Right ventricle myocardium superior (tissue), 1 donor: Measurements from ENCODE around the gene RCBTB1. TPM values are rescaled to one million over a fixed set of nuclear protein-coding genes. Genes with fewer than 3 reads are reported as not detected.
"Not testable (repeated sequence)": the region's sequence is repeated elsewhere in the genome, so short reads cannot be mapped to it uniquely, and the experiment has no call there.

ENCODE experiments used
- ATAC-seq: fragments of 200-7000 bp; cut with Tn5 transposase; one replicate; pipeline ENCODE4 v1.9.1; 2020; ENCODE audit warnings: mild to moderate bottlenecking; ENCODE audit not compliant: poor library complexity
- DNase-seq: peaks from one replicate; pipeline ENCODE4 v3.0.0-alpha.2; 2020
- intact Hi-C: fragments of 100-400 bp; cut with DNase I; formaldehyde crosslinking; loops from one replicate; pipeline ENCODE4 v1.11.2; 2022
- total RNA-seq: library from RNA; stranded (reverse); fragmentation: NEBNext Ultra II Directional; extraction: Animal tissue kit (Norgen Biotek cat#: 25700); gene quantifications from one replicate; pipeline ENCODE4 v1.2.1, GENCODE V29; 2021
- donor health status: DM: no; HTN: yes; CAD: no; lungs with severe emphysema.

RCBTB1 gene
- total RNA-seq, 1 donor from 2014 or later, result 21.0 TPM

GRCh38 chr13:49607761-49608160 lies 22.4 kb upstream of the RCBTB1 start:
- intact Hi-C loops, result loop anchor here (2.0 to 10.0 kb wide), 2 partner anchors 123 to 307 kb away; no protein-coding TSS in a partner anchor
- no peak for DNase-seq
- ATAC-seq, result no peak

GRCh38 chr13:49606747-49607648 lies 21.6 kb upstream of the RCBTB1 start:
- DNase-seq (peak; percentile 93), ATAC-seq (peak; percentile 97)
- intact Hi-C loops, result loop anchor here (2.0 to 10.0 kb wide), 2 partner anchors 122 to 306 kb away; no protein-coding TSS in a partner anchor

GRCh38 chr13:49604570-49604969 lies 19.2 kb upstream of the RCBTB1 start:
- ATAC-seq, result no peak
- no peak for DNase-seq
- intact Hi-C loops, result loop anchor here (10.0 kb wide), 1 partner anchor 120 kb away; no protein-coding TSS in a partner anchor

GRCh38 chr13:49602615-49603014 lies 17.3 kb upstream of the RCBTB1 start:
- ATAC-seq, DNase-seq: not testable (repeated sequence)
- intact Hi-C loops, result loop anchor here (10.0 kb wide), 1 partner anchor 118 kb away; no protein-coding TSS in a partner anchor

GRCh38 chr13:49602005-49602404 lies 16.6 kb upstream of the RCBTB1 start:
- no peak for ATAC-seq
- intact Hi-C loops, result loop anchor here (10.0 kb wide), 1 partner anchor 117 kb away; no protein-coding TSS in a partner anchor
- no peak for DNase-seq

- intact Hi-C loops, result no loop called here
- ATAC-seq (no peak), DNase-seq (no peak)
Measured at GRCh38 chr13:49597043-49597641, 11.8 kb upstream of the RCBTB1 start.

- no peak for ATAC-seq
- intact Hi-C loops, result no loop called here
- DNase-seq, result no peak
Measured at GRCh38 chr13:49596221-49596620, 10.9 kb upstream of the RCBTB1 start.

GRCh38 chr13:49594576-49594975 lies 9.2 kb upstream of the RCBTB1 start:
- no peak for ATAC-seq
- no peak for DNase-seq
- intact Hi-C loops, result no loop called here

GRCh38 chr13:49593876-49594275 lies 8.5 kb upstream of the RCBTB1 start:
- intact Hi-C loops, ATAC-seq, DNase-seq: not testable (repeated sequence)

- DNase-seq, intact Hi-C loops, ATAC-seq: not testable (repeated sequence)
Measured at GRCh38 chr13:49590714-49591113, 5.4 kb upstream of the RCBTB1 start.

- intact Hi-C loops, result no loop called here
- no peak for ATAC-seq
- DNase-seq, result no peak
Measured at GRCh38 chr13:49587311-49587847, 2.0 kb upstream of the RCBTB1 start.

GRCh38 chr13:49586717-49587116 lies 1.4 kb upstream of the RCBTB1 start:
- intact Hi-C loops, result no loop called here

GRCh38 chr13:49584771-49585182 lies 581 bp downstream of the RCBTB1 start:
- ATAC-seq (peak; percentile 3), DNase-seq (no peak)
- intact Hi-C loops, result no loop called here

More at GRCh38 chr13:49586717-49587116, 1.4 kb upstream of the RCBTB1 start:
- no peak for ATAC-seq
- no peak for DNase-seq

- no peak for ATAC-seq
- no peak for DNase-seq
- intact Hi-C loops, result no loop called here
Measured at GRCh38 chr13:49580980-49581680, 4.2 kb downstream of the RCBTB1 start.

GRCh38 chr13:49579501-49579900 lies 5.9 kb downstream of the RCBTB1 start:
- ATAC-seq (no peak), DNase-seq (no peak)
- intact Hi-C loops, result no loop called here

GRCh38 chr13:49571299-49572240 lies 13.8 kb downstream of the RCBTB1 start:
- intact Hi-C loops, result no loop called here
- DNase-seq, result no peak
- ATAC-seq, result no peak

GRCh38 chr13:49569993-49570689 lies 15.2 kb downstream of the RCBTB1 start:
- ATAC-seq (no peak), DNase-seq (no peak)
- intact Hi-C loops, result no loop called here
